SK-N-MC (cell line): ENCODE measurements around the gene PLXNC1.

Experiments used
- DNase-seq: peaks from one replicate; pipeline ENCODE4 v3.0.0-alpha.2; 2011; ENCODE audit warnings: low read depth, low spot score
- H3K27ac ChIP-seq: fragments of 200-600 bp; sonication (generic); 2 replicates; pipeline ENCODE4 v1.5.1; 2016; ENCODE audit warnings: mixed run types
- H3K36me3 ChIP-seq: fragments of 200-600 bp; sonication (generic); 2 replicates; pipeline ENCODE4 v1.6.1; 2017; ENCODE audit warnings: antibody characterized with exemption, low read length, mixed read lengths; ENCODE audit not compliant: insufficient read depth
- H3K4me3 ChIP-seq: fragments of 200-600 bp; sonication (generic); 2 replicates; pipeline ENCODE4 v1.5.1; 2016
- H3K9ac ChIP-seq: fragments of 200-600 bp; sonication (generic); 2 replicates; pipeline ENCODE4 v1.8.0; 2017; ENCODE audit warnings: mixed run types, mixed read lengths; ENCODE audit not compliant: insufficient read length
- H3K9me3 ChIP-seq: fragments of 200-600 bp; sonication (generic); 2 replicates; pipeline ENCODE4 v1.6.1; 2017; ENCODE audit warnings: low read depth, mild to moderate bottlenecking, antibody characterized with exemption, low read length, moderate library complexity, mixed read lengths
- EZH2 ChIP-seq: fragments of 200-600 bp; sonication (generic); IDR thresholded peaks from one replicate; pipeline ENCODE4 v1.6.1; 2017; ENCODE audit warnings: antibody characterized with exemption
- FOXP2 ChIP-seq: optimal IDR thresholded peaks from 2 replicates; pipeline ENCODE3; 2011; ENCODE audit warnings: mild to moderate bottlenecking, moderate library complexity; ENCODE audit not compliant: insufficient read depth; ENCODE audit errors: extremely low read length, control extremely low read depth
- POLR2AphosphoS5 ChIP-seq: IDR thresholded peaks from 2 replicates; pipeline ENCODE4 v1.6.1; 2012; ENCODE audit warnings: mild to moderate bottlenecking, low read depth, low read length, borderline replicate concordance

PLXNC1 gene

DNA sequence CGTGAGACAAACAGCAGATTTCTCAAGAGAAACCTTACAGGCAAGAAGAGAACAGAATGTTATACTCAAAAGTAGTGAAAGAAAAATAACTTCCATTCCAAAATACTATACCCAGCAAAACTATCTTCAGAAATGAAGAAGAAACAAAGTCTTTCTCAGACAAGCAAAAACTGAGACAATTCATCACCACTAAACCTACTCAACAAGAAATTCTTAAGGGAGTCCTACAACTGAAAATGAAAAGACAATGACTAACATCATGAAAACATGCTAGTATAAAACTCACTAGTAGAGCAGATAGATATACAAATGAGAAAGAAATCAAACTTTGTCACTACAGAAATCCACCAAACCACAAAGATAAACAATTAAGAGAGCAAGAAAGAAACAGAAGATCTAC is 204.8 kb downstream of the PLXNC1 start:
- TF ChIP-seq FOXP2: no peak
- no peak for TF ChIP-seq EZH2
- TF ChIP-seq POLR2AphosphoS5: no peak
- H3K9ac ChIP-seq: no peak overlapping the region
- H3K27ac ChIP-seq: no peak overlapping the region
- no peak for DNase-seq
- peaks cover 6% of the 10 kb centered on the region; the same call in 1 of the 2 replicates for H3K9me3 ChIP-seq
- H3K36me3 ChIP-seq: peaks cover 12% of the 10 kb centered on the region
- no peak overlapping the region for H3K4me3 ChIP-seq
